G401.6 (cell line): ENCODE measurements around the gene CCDC177.

ENCODE experiments used
- FAIRE-seq: peaks from 2 replicates; lab custom pipeline; 2012; peaks lifted over from hg19 to GRCh38; lab: Jason Lieb, UNC

CCDC177 gene

DNA sequence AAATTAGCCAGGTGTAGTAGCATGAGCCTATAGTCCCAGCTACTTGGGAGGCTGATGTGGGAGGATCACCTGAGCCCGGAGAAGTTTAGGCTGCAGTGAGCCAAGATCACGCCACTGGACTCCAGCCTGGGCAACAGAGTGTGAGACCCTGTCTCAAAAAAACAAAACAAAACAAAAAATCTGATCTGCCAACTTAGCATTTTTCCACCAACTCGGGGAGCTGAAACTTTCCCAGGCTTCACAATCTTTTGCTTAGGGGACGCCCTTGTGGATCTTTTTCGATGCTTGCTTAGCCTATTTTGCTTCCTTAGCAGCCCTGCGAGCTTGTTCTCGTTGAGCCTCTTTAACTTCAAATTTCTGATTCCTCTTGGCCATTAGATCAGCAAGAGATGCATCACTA lies 13.8 kb downstream of the CCDC177 start:
- no peak for FAIRE-seq

DNA sequence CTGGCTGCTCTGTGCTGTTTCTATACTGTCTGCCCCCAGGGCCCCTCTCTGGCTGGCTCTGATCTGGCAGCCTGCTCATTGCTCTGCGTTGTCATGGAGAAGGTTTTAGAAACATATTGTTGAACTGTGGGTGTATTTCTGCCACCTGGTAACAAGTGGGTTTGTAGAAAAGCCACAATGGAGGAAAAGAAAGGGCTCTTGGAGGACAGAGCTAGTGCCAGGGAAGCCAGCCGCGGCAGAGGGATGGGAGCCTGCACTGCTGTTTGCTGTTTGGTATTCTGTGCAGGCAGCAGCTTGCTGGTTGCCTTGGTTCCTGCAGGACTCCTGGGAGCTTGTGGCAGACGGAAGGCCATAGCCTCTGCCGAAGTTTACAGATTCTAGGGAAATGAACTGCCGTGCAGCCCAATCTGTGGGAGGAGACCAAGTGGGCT lies 15.1 kb downstream of the CCDC177 start:
- FAIRE-seq, result no peak

DNA sequence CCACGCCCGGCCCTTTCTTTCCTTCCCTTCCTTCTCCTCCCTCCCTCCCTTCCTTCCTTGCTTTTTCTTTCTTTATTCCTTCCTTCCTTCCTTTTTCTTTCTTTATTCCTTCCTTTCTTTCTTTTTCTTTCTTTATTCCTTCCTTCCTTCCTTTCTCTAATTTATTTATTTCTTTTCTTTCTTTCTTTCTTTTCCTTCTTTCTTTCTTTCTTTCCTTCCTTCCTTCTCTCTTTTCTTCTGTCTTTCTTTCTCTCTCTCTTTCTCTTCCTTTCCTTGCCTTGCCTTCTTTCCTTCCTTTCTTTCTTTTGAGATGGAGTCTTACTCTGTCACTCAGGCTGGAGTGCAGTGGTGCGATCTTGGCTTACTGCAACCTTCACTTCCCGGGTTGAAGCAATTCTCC lies 15.9 kb downstream of the CCDC177 start:
- no peak for FAIRE-seq

DNA sequence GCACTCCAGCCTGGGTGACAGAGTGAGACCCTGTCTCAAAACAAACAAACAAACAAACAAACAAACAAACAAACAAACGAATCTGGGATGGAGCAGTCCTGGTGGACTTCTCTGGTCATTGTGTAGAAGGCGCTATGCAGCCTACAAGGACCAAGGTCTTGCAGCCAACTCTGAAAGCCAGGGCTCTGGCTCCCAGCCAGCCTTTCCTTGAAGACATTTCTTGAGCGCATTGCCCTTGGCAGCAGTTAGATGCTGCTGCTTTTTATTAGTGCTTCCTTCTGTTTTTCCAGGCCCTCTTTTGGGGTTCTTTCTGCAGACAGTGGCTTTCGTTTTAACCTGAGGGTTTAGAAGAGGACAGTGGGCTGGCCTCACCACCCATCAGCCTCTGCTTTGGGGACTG lies 20.2 kb downstream of the CCDC177 start:
- no peak for FAIRE-seq

DNA sequence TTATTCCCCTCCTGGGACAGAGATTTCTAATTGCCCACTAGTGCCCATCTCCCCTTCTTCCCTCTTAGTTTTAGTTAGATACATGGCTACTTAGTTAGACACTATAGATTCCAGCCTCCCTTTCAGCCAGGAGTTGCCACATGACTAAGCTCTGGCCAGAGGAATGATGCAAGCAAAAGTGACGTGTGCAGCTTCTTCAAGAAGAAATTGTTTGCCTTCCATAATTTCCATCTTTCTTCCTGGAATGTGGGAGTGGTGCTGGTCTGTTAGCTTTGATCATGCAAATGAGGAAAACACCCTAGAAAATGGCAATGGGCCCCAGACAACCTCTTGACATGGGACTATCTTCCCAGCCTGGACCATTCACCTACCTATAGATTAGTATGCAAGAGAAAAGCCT lies 21.4 kb downstream of the CCDC177 start:
- no peak for FAIRE-seq

DNA sequence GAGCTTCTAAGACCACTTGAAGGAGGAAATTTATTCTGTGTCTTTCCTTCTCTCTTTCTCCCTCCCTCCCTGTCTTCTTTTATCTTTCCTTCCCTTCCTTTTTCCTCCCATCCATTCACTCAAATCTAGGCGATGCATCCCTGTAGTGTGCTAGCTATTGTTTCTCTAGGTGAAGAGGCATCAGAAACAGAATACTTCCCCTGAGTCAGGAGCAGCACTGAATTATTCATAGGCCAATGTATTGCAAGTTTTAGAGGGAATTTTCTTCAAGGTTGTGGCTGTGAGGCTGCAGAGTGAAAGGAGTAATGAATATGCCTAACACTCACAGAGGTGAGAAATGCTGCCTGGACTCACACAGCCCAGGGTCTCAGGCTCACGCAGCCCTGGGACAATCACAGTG lies 23.2 kb downstream of the CCDC177 start:
- no peak for FAIRE-seq

DNA sequence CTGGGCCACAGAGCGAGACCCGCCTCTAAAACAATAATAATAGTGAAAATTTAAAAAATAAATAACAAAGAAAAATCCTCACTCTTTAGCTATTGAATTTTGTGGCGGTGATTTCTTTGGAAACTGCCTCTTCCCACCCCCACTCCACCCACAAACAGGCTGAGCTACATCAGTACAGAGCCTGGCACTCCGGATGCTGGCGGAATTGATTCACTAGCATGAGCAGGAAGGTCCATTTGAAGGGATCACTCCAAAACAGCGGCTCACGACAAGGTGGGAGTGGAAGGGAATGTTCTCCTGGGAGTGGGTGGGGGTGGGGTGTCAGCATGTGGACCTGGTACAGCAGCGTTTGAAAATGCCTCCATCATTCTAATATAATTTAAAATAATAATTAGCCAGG lies 26.1 kb downstream of the CCDC177 start:
- no peak for FAIRE-seq

DNA sequence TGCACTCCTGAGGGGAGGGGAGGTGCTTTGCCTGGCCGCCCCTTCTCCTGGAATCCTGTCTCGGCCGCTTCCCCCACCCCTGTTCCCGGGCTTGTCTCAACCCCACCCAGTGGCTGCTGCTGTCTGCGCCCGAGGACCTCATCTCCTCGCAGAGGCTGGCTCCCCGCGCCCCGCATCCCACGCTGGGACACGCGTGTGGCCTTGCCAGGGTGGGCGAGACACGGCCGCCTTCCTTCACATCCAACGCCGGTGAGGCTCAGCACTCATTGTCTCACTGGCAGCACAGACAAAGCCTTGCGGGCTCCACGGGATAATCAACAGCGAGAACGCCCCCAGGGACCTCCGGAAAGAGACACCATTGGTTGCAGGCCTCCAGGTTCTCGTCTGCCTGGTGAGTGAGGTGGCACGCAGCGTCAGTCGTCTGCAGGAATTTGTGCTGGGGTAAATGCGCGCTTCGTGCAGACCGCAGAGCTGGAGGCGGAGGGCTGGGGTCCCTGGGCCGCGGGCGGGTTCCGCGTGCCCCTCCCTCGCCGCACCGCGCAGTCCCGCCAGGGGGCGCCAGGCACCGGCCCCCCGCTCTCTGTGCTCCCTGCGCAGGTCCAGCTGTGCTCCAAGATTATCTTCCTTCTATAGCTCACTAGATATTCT lies 26.8 kb downstream of the CCDC177 start:
- no peak for FAIRE-seq

DNA sequence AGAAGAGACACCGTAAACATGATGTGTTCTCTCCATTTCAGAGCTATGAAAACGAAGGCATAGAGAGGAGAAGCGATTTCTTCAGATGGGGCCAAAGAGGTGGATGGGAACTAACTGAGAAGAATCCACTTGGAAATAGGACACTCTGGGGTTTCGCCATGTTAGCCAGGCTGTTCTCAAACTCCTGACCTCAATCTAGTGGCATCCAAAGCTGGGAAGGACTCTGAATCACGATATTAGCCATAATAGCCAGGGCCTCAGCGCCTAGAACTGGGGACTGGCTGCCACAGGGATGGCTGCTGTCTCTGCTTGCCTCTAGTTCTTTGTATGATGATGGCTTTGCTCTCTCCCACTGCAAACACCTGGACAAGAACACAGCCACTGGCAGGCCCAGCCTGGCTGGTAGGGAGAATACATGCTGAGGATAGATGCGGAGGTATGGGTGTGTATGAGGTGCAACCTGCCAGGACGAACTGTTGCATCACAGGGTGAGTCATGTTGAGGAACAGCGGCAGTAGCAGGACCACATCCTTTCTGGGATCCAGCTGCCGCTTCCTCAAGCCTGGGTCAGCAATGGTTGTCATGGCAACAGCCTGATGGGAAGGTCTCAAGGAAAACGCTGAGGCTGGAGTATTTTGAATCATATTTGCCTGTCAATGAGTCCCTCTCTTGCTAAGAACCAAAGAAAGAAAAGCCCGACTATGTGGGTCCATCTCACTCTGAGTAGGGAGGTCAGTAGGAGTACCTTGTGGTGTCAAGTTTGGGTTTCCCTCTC lies 31.1 kb downstream of the CCDC177 start:
- no peak for FAIRE-seq

DNA sequence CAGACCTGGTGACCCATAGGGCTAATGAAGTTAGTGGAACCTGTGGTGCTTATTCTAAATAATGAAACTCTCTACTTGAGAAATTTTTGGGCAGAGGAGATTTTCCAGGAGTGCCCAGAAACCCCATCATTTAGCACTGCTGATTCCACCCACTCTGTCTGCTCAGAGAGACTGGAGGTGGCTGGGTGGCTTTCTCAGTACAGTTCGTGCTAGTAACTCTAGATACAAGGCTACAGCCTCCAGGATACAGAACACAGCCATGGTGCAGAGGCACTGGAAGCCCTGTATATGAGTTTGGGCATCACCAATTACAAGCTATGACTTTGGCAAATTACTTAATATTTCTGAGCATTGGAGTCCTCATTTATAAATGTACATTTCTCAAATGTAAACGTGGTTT lies 32.4 kb downstream of the CCDC177 start:
- no peak for FAIRE-seq

DNA sequence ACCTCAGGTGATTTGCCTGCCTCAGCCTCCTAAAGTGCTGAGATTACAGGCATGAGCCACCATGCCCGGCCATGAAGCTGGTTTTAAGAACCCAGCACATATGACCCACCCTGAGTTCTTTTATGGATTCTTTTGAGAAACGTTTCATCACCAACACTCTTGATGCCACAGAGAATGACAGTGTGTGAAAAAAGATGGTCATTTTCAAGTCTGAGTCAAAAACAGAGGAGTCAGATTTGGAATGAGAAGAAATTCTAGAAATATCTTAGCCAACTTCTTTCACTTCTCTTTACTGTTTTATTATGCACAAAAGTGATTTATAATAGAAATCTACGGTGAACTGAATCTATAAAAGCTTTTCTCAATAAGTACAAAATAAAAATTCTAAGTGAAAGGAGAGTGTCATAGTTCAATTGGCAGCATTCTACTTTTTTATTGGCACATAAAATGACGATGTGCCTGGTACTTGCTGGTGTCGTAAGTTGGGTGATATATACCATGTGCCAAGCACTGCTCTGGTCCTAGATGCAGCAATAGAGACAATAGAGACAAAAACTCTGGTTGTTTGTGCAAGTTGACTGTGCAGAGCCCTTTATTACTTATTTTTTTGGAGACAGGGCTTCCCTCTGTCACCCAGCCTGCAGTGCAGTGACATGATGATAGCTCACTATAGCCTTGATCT lies 33.9 kb downstream of the CCDC177 start:
- FAIRE-seq, result no peak

DNA sequence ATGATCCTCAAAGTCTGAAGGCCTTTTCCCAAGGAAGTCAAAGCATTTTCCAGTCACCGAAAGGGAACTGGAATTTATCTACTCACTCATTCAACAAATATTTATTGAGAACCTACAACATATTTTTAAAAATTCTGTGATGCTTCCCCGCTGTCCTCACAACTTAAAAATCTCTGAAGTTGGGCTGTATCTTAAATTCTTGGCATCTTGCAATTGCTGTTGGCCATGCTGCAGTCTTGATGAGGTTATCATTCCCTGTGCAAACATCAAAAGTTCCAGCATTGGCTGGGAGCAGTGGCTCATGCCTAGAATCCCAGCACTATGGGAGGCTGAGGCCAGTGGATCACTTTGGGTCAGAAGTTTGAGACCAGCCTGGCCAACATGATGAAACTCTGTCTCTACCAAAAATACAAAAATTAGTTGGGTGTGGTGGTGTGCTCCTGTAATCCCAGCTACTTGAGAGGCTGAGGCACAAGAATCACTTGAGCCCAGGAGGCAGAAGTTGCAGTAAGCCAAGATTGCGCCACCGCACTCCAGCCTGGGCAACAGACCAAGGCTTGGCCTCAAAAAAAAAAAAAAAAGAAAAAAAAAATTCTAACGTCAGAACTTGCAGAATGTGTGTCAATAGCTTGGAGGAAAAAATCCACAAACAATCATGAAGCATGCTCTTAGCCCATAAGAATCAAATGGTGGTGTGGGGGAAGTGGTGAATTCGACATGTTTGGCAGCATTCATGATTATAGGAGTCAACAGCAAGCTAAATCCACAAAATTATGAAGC lies 34.9 kb downstream of the CCDC177 start:
- FAIRE-seq, result no peak

DNA sequence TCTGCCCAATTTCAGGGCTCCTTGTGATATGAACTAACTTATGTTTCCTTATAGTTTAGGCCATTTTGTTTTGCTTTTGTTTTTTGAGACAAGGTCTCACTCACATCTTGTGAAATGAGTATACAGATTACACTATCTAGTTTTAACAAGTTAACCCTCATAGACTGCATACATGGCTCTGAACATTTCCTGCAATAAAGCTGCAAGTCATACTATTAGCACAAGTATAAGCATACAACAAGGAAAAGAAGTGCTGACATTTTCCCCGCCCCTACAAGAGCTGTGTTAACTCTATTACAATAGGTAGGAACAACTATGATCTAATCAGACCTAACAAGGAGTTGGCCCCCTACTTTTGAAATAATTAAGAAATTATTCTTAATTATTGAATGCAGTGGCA lies 35.9 kb downstream of the CCDC177 start:
- no peak for FAIRE-seq

DNA sequence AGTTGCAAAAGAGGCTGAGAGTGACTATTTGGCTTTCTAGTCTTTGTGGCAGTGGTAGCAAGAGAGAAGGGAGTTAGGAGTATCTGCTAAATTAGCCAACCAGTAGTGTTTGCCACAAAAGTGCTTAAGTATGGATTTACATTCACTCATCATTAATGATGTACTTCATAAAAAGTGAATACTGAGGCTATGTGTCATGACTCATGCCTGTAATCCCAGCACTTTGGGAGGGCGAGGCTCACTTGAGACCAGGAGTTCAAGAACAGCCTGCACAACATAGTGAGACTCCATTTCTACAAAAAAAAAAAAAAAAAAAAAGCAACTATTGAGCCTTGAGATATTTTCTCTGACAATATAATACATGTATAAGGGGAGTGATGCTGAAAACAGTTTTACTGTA lies 36.8 kb downstream of the CCDC177 start:
- FAIRE-seq, result no peak

DNA sequence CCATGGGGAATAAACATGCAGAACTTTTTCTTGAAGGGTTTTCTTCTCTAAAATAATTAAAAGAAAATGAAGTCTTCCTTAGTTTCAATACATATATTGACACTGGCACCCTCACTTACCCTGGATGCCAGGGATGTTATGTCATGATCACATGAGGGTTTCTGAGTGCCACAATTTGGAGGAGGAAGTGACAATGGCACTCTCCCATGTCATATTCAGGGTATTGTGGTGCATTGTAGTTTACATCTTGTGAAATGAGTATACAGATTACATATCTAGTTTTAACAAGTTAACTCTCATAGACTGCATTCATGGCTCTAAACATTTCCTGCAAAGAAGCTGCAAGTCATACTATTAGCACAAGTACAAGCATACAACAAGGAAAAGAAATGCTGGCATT lies 37.7 kb downstream of the CCDC177 start:
- no peak for FAIRE-seq

DNA sequence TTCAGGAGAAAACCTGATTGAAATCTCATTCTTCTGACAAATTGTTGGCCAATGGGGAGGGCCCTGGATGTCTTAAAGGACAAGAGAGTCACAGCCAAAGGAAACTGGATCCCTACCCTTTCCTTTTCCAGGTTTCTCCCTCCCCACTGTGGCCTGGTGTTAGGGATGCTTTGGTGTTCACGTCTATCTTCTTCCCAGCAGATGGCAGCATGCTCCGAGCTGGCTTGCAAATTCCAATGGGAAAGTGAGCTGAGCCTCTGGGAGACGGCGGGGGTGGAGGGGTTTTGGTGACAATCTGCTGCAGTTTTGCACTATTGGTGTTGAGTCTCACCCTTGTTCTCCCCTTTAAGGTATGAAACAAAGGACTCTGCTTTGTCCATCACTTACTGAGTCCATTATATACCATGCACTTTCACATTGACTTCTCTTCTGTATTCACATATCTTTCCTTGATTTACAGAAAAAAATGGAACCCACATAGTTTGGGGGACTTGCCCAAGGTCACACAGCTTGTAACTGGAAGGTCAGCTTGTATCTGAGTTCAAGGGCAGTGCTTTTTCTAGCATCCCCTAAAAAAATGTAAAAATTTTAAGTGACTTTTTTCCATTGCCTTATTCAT lies 39.3 kb downstream of the CCDC177 start:
- peak; percentile 39 for FAIRE-seq

DNA sequence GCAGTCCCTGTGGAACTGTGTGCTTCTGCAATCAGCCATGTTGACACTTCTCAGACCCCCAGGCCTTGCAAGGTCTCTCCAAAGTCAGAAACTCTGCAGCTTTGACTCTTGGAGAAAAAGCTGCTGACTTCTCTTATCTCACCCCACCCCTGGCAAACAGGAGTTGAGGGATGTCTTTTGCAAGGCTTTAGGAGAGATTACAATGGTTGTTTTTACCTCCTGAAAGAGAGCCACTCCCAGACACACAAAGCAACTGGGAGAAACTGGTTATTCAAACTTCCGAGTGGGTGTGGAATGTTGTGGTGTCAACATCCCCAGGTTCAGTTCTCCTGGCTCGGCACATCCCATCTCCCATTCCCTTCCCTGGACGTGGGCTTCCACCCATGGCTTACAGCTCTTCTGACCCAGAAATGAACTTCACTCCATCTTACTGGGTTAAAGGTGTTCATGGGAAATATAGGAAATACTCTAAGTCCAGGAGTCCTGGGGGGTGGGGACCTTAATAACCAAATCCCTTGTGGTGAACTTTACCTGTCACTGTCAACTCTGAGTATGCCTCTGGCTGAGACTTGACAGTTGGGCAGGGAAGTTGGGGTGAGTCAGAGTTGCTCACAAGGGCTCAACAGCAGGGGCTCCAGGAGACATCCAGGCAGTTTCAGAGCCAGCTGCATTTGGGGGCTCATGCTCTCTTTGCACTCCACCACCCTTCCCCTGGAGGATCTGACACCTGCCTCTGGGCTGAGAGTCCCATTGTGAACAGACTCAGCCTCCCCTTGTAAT lies 41.9 kb downstream of the CCDC177 start:
- FAIRE-seq, result no peak

DNA sequence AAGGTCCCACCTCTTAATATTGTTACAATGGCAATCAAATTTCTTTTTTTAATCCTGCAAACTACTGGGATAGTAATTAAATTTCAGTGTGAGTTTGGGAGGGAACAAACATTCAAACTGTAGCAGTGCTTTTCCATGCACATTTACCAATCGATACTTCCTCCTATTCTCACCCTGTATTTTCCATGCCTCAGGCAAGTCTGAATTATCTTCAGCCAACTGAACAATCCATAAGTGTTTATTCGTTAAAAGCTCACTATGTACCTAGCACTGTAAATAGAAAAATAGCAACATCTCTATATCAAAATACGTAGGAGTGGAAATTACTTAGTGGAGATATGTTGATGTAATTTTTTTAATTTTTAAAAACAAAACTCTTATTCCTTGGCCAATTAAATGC lies 43.5 kb downstream of the CCDC177 start:
- no peak for FAIRE-seq

DNA sequence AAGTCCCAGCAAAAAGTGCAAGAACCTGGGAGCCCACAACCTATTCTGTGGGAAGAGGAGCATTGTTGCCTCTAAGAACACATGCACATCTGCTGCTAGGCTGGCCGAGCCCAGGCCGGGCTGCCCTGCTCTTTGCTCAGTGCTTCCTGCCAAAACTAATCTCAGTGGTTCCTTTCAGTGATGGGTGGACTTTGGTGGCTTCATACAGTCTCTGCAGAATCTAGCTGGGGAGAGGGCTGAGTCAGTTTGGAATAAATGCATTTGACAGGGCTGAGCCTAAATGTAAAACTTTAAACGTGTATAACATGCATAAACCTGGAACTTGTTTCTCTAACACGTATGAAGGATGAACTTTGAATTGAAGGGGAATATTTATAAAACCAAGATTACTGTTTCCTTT lies 44.6 kb downstream of the CCDC177 start:
- FAIRE-seq, result no peak

DNA sequence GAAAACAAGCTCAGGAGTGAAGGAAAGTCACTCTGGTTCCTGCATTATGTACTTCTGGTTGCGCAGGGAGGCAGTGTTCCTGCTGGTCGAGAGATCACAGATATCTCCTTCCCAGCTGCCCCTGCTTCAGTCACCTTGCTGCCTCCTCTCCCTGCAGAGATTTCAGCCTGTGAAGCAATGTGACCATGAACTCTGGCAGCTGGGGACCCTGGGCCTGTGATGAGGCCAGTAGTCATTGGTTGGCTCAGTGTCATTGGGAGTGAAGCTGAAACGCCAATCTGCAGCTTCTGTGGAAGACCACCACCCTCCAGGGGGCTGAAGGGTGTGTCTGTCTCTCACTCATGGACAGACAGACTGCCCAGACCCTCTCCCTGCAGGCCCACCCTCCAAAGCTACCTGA lies 45.1 kb downstream of the CCDC177 start:
- no peak for FAIRE-seq

DNA sequence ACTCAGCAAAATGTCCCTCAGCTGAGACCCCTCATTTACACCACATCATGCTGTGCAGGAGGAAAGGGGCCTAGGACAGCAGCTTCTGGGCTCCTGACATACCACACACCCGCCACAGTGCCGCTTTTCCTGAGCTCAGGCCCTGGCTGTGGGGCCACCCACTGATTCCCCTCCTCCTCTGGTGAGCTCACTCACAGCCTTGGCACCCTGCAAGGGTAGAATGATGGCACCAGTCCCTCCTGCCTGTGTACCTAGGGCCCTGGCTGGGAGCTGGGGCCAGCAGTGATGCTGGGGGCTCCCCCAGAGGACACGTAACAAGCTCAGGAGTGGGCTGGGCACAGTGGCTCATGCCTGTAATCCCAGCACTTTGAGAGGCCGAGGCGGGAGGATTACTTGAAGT lies 45.7 kb downstream of the CCDC177 start:
- FAIRE-seq, result no peak

DNA sequence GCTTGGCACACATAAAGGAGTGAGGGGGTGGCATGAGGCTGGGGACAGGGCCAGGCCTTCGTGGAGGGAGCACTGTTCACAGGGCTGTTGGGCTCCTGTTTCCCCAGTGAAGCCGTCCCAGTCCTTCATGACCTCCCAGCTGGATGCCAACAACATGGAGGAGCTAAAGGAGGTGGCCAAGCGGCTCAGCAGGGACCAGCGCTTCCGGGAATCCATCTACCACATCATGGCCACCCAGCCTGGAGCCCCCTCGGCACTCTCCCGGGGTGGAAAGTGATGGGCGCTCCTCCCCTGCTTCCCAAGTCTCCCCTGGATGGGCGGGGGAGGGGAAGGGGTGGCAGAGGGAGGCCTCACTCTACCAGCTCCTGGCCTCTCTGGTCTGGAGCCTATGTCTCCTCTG lies 46.5 kb downstream of the CCDC177 start:
- FAIRE-seq, result no peak
